HEK293T (cell line): Measurements from ENCODE around the gene CFAP100.

Source experiments
- CTCF ChIA-PET: fragments of 350-600 bp; formaldehyde crosslinking; extraction: SDS; loops from one replicate; lab custom pipeline; 2021; ENCODE audit warnings: antibody characterized with exemption, inconsistent platforms; lab: Yijun Ruan, JAX
- POLR2A ChIA-PET: fragments of 350-600 bp; formaldehyde crosslinking; extraction: SDS; loops from one replicate; lab custom pipeline; 2020; ENCODE audit warnings: antibody characterized with exemption, inconsistent platforms; lab: Yijun Ruan, JAX
- DNase-seq: peaks from one replicate; pipeline ENCODE4 v3.0.0; 2012; ENCODE audit warnings: mixed read lengths; ENCODE audit errors: extremely low spot score
- ARNT ChIP-seq: fragments of 450-650 bp; IDR thresholded peaks from 2 replicates; pipeline ENCODE4 v1.6.1; 2017; ENCODE audit warnings: mild to moderate bottlenecking
- BHLHE40 ChIP-seq: fragments of 450-650 bp; IDR thresholded peaks from 2 replicates; pipeline ENCODE4 v1.6.1; 2016; ENCODE audit warnings: mild to moderate bottlenecking, moderate library complexity, borderline replicate concordance
- CTBP1 ChIP-seq: fragments of 450-650 bp; IDR thresholded peaks from 2 replicates; pipeline ENCODE4 v1.6.1; 2016; ENCODE audit warnings: borderline replicate concordance
- ELF4 ChIP-seq: fragments of 450-650 bp; IDR thresholded peaks from 2 replicates; pipeline ENCODE4 v1.6.1; 2017; ENCODE audit warnings: antibody characterized with exemption
- FOXA1 ChIP-seq: fragments of 450-650 bp; IDR thresholded peaks from 2 replicates; pipeline ENCODE4 v1.6.1; 2016; ENCODE audit warnings: mild to moderate bottlenecking
- FOXK2 ChIP-seq: fragments of 450-650 bp; IDR thresholded peaks from 2 replicates; pipeline ENCODE4 v1.6.1; 2016; ENCODE audit warnings: mild to moderate bottlenecking
- FOXM1 ChIP-seq: fragments of 450-650 bp; IDR thresholded peaks from 2 replicates; pipeline ENCODE4 v1.6.1; 2017; ENCODE audit warnings: mild to moderate bottlenecking, borderline replicate concordance
- HDGF ChIP-seq: fragments of 450-650 bp; IDR thresholded peaks from 2 replicates; pipeline ENCODE4 v1.6.1; 2017; ENCODE audit warnings: antibody characterized with exemption, borderline replicate concordance
- L3MBTL2 ChIP-seq: fragments of 450-650 bp; conservative IDR thresholded peaks from 2 replicates; pipeline ENCODE4 v1.6.1; 2016; ENCODE audit warnings: mild to moderate bottlenecking
- LEF1 ChIP-seq: fragments of 450-650 bp; IDR thresholded peaks from 2 replicates; pipeline ENCODE4 v1.6.1; 2017; ENCODE audit warnings: mild to moderate bottlenecking, borderline replicate concordance
- NFRKB ChIP-seq: fragments of 450-650 bp; IDR thresholded peaks from 2 replicates; pipeline ENCODE4 v1.6.1; 2016; ENCODE audit warnings: mild to moderate bottlenecking, moderate library complexity
- PKNOX1 ChIP-seq: fragments of 450-650 bp; IDR thresholded peaks from 2 replicates; pipeline ENCODE4 v1.6.1; 2016
- SP1 ChIP-seq: fragments of 450-650 bp; IDR thresholded peaks from 2 replicates; pipeline ENCODE4 v1.6.1; 2017
- SUZ12 ChIP-seq: fragments of 450-650 bp; IDR thresholded peaks from 2 replicates; pipeline ENCODE4 v1.6.1; 2016; ENCODE audit warnings: mild to moderate bottlenecking
- TARDBP ChIP-seq: fragments of 450-650 bp; IDR thresholded peaks from 2 replicates; pipeline ENCODE4 v1.6.1; 2016
- ZNF384 ChIP-seq: fragments of 450-650 bp; IDR thresholded peaks from 2 replicates; pipeline ENCODE4 v1.6.1; 2016

Gene CFAP100

GRCh38 chr3:126485176-126485897 lies 90.6 kb downstream of the CFAP100 start:
- TF ChIP-seq FOXM1 (no peak), PKNOX1 (no peak), ZNF384 (no peak), LEF1 (no peak), HDGF (no peak), L3MBTL2 (no peak), NFRKB (no peak), CTBP1 (no peak), SP1 (no peak), TARDBP (no peak), ARNT (no peak), FOXA1 (no peak)
- DNase-seq, result no peak
- CTCF ChIA-PET, result no interaction called here
- POLR2A ChIA-PET, result no interaction called here

DNA sequence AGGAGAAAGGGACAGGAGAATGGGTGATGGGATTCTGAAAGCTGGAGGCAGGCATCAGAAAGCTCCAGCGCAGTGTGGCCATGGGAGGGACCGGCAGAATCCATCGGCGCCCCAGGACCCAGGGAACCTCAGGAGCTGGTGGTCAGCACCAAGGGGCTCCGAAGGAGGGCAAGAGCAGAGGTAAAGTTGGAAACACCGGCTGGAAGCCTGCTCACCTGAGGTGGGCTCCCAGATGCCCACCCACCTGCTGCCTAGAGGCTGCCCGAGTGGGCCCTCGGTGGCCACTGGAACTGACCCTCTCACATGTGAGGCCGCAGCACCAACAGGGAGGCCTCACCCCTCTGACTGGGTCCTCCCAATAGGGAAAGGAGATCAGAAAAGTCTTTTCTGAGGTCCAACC lies 91.2 kb downstream of the CFAP100 start:
- TF ChIP-seq TARDBP (no peak), FOXA1 (no peak), CTBP1 (no peak), LEF1 (no peak), FOXM1 (no peak), ZNF384 (no peak), L3MBTL2 (no peak), SP1 (no peak), PKNOX1 (no peak), ARNT (no peak), ELF4 (no peak), NFRKB (no peak), FOXK2 (no peak), HDGF (no peak), SUZ12 (no peak), BHLHE40 (no peak)
- DNase-seq, result no peak
- CTCF ChIA-PET, result no interaction called here
- POLR2A ChIA-PET, result no interaction called here
